Stimulated activated CD4-positive, alpha-beta T cell treated with anti-CD3 and anti-CD28 coated beads, Interleukin-4, amount 100 ng/mL, for 24 hours (primary cell): ENCODE data around the gene SERGEF.

Source experiments
- DNase-seq: peaks from one replicate; pipeline ENCODE4 v3.0.0-alpha.2; 2020

The SERGEF gene

DNA sequence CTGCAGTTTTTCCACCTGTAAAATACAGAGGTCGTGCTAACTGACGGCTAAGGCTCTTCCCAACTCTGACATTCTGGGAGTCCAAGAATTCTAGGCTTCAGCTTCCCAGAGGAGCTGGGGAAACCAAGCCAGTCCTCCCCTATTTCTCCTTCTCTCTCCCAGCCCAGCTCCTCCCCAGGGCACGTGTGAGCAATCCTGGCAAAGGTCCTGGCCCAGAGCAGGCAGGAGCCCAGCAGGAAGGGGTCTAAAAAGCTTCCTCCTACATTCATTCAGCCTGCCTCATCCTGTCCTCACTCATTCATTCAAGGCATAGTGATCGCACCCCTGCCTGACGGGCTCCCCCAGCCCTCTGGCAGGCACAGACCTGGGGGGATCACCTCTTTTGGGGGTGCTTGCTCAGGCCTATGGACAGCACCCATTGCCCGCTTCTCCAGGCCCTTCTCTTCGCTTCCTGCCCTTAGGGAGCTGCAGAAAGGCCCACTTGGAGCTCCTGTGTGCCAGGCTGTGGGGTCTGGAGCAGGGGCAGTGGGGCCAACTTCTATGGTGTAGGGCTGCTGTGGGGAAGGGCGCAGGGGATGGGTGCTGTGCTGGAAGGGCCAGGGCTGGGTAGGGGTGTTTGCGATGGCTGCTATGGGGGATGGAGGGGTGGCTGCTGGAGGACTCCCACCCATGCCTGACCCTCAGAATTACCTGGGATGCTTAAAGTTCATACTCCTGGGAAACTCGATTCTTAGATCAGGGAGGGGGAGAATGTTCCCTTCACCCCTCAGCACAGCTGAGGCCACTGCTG is 268.5 kb downstream of the SERGEF start:
- no peak for DNase-seq

- DNase-seq: no peak
These were observed 269.1 kb downstream of the SERGEF start for GRCh38 chr11:17743808-17744119.

DNA sequence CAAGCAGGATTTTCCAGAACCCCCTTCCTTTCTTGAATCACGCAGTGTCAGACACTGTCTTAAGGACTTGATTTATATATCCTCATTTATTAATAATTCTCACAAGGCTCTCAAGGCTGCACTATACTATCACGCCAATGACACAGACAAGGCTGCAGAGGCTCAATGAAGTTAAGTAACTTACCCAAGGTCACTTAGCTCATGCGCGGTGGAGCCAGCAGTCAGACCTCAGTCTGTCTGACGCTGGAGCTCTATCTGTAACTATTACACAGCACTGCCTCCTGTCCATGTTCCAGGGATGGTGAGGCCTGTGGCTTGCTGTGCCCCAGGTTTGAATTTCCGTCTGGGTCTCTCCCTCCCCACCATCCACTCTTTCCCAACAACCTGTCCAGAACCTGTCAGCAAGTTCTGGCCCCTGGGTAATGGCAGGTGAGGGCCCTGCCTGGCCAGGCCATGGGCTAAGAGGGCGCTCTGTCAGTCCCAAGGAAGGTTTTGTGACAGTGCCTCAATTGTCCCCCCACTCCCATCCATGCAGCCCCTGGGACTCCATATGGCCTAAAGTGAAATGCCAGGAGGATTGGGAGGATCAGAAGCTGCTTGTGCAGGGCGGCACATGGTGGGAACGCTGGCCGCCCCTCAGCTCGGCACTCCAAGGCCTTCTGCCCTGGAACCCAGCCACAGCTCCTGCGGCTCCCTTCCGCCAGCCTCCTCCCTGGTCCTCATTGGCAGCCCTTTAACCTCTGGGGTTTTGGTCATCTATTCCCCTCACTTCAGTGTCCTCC is 269.6 kb downstream of the SERGEF start:
- no peak for DNase-seq

DNA sequence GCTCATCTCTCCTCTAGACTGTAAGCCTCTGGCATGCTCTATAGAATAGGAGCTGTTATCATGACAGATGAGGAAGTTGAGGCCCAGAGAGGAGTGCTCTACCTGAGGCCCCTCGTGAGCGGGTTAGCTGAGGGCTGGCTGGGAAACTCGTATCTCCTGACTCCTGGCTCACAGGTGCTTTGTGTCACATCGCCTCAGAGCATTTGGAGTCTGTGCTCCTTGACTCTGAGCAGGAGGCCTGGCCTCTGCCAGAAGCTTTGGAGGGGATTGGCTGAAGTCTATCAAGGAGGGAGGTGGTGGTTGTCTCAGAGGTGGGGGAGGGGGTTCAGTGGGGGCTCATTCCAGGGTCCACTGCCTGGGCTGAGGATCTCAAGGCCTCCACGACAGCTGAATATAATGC is 270.8 kb downstream of the SERGEF start:
- no peak for DNase-seq

GRCh38 chr11:17741487-17741886 is 271.4 kb downstream of the SERGEF start:
- DNase-seq: no peak

GRCh38 chr11:17740649-17741235 is 272.1 kb downstream of the SERGEF start:
- DNase-seq: no peak

DNA sequence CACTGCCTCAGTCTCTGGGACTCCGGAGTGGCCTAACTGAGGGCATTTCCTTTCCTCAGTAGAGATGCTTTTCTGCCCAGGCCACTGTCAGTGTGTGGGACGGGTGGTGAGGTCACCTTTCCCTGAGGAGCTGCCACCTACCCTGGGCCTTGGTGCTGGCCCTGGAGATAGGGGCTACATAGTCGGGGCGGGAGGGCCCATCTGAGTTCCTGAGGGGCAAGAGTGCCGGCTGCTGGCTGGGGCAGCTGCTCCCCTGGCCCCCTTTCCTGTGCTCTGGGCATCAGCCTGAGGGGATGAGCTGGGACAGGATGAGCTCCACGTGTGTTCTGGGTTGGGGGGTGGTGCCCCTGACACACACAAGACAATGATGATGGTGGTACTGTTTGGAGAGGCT is 272.9 kb downstream of the SERGEF start:
- DNase-seq: no peak

DNA sequence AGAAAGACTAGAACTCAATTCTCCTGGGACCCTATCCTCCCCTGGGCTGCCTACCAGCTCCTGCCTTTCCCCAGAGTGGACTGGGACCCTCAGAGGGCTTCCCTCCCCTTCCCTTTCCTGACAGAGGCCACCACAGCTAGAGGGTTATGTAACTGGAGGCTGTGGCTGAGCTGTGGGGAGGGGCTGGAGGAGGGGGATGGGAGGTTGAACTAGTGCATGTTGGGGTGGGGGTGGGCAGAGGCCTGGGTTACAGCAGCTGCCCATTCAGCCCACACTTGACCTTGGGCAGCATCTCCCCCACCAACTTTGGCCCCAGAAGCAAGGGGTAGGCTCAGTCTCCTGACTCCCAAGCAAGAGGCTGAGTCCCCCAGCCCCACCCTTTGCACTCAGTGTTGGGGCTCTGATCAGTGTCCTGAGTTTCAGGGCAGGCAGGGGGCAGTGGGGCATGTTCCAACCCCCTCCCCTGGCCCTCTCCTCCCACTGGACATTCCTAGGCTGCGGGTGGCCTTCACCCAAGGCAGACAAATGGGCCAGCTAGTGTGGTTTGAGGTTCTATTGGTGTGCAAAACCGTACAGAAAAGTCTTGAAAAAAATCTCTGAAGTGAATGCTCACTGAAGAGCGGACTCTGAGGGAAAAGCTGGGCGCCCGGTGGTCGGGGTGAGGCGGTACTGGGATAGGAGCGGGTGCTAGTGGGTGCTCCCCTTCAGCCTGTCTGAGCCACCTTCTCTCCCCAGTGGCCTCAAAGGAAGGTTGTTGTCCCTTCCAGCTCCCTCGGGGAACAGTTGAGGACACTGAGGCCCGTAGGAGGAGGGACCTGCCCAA is 274.5 kb downstream of the SERGEF start:
- no peak for DNase-seq
